ENCODE measurements around the gene B9D1. TPM values are rescaled to one million over a fixed set of nuclear protein-coding genes. Genes with fewer than 3 reads are reported as not detected.

B9D1 gene
- total and polyA plus RNA-seq, 2 of the 13 experiments (the other 11 are each of a cell fraction or from before 2014, with no cell fraction given): 27.7 to 31.1 TPM

DNA sequence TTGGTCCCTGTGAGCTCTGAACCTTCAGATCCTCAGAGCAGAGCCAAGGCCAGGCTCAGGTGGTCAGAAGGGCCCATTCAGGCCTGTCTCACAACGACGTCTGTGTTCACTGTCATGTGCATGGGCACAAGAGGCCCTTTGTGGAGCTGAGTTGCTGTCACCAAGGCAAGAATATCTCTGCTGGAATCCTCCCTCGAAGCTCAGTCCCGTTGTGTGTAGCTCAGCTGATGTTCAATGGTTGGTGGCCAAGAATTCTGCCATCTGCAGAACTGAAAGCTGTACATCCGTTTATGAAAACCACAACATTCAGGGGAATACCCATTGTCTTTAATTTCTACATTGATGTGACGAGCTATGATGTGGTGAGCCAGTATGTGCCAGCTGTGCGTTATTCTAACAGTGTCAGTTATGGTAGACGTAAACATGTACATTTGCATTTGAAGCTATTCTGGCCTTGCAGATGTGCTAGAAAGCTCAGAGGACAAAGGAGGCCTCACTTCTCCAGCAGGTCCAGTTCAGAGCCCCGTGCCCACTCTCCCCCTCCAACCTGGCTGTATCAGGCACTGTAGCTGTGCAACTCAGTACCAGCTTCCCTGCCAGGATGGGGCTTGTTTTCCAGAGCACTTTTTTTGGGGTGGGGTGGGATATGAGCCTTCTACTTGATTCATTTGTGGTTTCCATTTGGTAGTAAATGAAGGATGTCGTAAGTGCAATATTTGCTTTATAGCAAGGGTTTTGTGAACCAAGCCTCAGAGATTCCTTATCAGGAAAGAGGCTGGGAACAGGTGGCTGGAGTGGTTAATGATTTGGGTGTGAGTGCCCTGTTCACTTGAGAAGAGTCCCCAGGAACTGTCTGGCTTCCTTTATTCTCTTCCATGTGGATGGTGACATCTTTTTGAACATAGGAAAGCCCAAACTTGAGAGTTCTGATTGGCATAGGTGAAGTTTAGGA, 56.1 kb downstream of the B9D1 start:
- no peak overlapping the region for H3K4me3 ChIP-seq (replicated peaks in 1 of 3; ENCODE audit: insufficient read depth in 1 of 3, low read depth in 2 of 3, low read length in 3 of 3)
- peak; percentile 67 for DNase-seq (ENCODE audit: low spot score)
- no peaks in the 10 kb centered on the region for H4K20me1 ChIP-seq (ENCODE audit: insufficient read depth, low read length)
- H3K9ac ChIP-seq (ENCODE audit: insufficient read depth, low read depth, low read length): no peak overlapping the region
- H3K4me1 ChIP-seq (ENCODE audit: insufficient read depth, low read length): peaks cover 36% of the 10 kb centered on the region
- POLR2A ChIA-PET: interaction anchor here (1.1 to 1.8 kb wide), 2 partner anchors 11 to 31 kb away, joined by 3 to 11 read pairs; no protein-coding TSS in a partner anchor
- no peaks in the 10 kb centered on the region for H3K27me3 ChIP-seq (ENCODE audit: control insufficient read depth in 1 of 2, insufficient read depth in 2 of 2, low read length in 2 of 2)
- CTCF ChIA-PET (ENCODE audit: low intra/inter-chr PET ratio, low total read pairs): no interaction called here
- H3K36me3 ChIP-seq (replicated peaks in 1 of 2; ENCODE audit: control insufficient read depth in 1 of 2, insufficient read depth in 2 of 2, low read length in 2 of 2): peaks cover 3 to 8% of the 10 kb centered on the region in 2 experiments; a peak in 2 of 5 replicates
- no TSS peak for BruUV-seq (replicated peaks)
- in situ Hi-C loops (cut with HindIII; ENCODE audit: extremely low pct_ligation_motif_present, low pct_unique_long_range_greater_than_20kb) (no loop called here), intact Hi-C loops (cut with micrococcal nuclease; ENCODE audit: unreplicated experiment) (no loop called here)
- H2AFZ ChIP-seq (ENCODE audit: low read length): no peak overlapping the region
- peak; percentile 63 for FAIRE-seq
- H3K4me2 ChIP-seq (ENCODE audit: low read depth, low read length): peak overlapping the region; percentile 41
- no peaks in the 10 kb centered on the region for H3K9me3 ChIP-seq (ENCODE audit: low read length)
- 70% methylated on average over 8 of the region's 10 CpGs for WGBS (ENCODE audit: low lambda C conversion rate)
- H3K27ac ChIP-seq (ENCODE audit: extremely low read length, insufficient read depth, low read length): peak overlapping the region; percentile 23
- peak; percentile 74 for ATAC-seq
- H3K79me2 ChIP-seq (ENCODE audit: insufficient read depth, low read length): no peaks in the 10 kb centered on the region
- TF ChIP-seq, protein P1, sequence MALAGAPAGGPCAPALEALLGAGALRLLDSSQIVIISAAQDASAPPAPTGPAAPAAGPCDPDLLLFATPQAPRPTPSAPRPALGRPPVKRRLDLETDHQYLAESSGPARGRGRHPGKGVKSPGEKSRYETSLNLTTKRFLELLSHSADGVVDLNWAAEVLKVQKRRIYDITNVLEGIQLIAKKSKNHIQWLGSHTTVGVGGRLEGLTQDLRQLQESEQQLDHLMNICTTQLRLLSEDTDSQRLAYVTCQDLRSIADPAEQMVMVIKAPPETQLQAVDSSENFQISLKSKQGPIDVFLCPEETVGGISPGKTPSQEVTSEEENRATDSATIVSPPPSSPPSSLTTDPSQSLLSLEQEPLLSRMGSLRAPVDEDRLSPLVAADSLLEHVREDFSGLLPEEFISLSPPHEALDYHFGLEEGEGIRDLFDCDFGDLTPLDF (CRISPR knock-in tag; IDR thresholded peaks at IDR 0.05): no peak
- TF ChIP-seq RARA (CRISPR knock-in tag; IDR thresholded peaks at IDR 0.05) (no peak), KLF15 (CRISPR knock-in tag; IDR thresholded peaks at IDR 0.05; ENCODE audit: borderline replicate concordance) (no peak), KAT7 (CRISPR knock-in tag; IDR thresholded peaks at IDR 0.05; ENCODE audit: borderline replicate concordance) (no peak), XRCC5 (optimal IDR thresholded peaks at IDR 0.05; ENCODE audit: low read length) (peak; percentile 24), TEAD3 (CRISPR knock-in tag; optimal IDR thresholded peaks at IDR 0.05; ENCODE audit: borderline replicate concordance) (peak; percentile 30), NR1H2 (CRISPR knock-in tag; IDR thresholded peaks at IDR 0.05; ENCODE audit: borderline replicate concordance, low read depth) (no peak), NCOA5 (CRISPR knock-in tag; IDR thresholded peaks at IDR 0.05) (no peak), MBNL3 (CRISPR knock-in tag; conservative IDR thresholded peaks at IDR 0.05) (no peak), MEF2D (CRISPR knock-in tag; IDR thresholded peaks at IDR 0.05) (no peak)
- TF ChIP-seq, protein P2, sequence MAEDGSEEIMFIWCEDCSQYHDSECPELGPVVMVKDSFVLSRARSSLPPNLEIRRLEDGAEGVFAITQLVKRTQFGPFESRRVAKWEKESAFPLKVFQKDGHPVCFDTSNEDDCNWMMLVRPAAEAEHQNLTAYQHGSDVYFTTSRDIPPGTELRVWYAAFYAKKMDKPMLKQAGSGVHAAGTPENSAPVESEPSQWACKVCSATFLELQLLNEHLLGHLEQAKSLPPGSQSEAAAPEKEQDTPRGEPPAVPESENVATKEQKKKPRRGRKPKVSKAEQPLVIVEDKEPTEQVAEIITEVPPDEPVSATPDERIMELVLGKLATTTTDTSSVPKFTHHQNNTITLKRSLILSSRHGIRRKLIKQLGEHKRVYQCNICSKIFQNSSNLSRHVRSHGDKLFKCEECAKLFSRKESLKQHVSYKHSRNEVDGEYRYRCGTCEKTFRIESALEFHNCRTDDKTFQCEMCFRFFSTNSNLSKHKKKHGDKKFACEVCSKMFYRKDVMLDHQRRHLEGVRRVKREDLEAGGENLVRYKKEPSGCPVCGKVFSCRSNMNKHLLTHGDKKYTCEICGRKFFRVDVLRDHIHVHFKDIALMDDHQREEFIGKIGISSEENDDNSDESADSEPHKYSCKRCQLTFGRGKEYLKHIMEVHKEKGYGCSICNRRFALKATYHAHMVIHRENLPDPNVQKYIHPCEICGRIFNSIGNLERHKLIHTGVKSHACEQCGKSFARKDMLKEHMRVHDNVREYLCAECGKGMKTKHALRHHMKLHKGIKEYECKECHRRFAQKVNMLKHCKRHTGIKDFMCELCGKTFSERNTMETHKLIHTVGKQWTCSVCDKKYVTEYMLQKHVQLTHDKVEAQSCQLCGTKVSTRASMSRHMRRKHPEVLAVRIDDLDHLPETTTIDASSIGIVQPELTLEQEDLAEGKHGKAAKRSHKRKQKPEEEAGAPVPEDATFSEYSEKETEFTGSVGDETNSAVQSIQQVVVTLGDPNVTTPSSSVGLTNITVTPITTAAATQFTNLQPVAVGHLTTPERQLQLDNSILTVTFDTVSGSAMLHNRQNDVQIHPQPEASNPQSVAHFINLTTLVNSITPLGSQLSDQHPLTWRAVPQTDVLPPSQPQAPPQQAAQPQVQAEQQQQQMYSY (CRISPR knock-in tag; IDR thresholded peaks at IDR 0.05): no peak
- TF ChIP-seq, protein P3, sequence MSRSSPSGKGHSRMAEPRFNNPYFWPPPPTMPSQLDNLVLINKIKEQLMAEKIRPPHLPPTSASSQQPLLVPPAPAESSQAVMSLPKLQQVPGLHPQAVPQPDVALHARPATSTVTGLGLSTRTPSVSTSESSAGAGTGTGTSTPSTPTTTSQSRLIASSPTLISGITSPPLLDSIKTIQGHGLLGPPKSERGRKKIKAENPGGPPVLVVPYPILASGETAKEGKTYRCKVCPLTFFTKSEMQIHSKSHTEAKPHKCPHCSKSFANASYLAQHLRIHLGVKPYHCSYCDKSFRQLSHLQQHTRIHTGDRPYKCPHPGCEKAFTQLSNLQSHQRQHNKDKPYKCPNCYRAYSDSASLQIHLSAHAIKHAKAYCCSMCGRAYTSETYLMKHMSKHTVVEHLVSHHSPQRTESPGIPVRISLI (CRISPR knock-in tag; IDR thresholded peaks at IDR 0.05; ENCODE audit: borderline replicate concordance): no peak
- TF ChIP-seq, protein P4, sequence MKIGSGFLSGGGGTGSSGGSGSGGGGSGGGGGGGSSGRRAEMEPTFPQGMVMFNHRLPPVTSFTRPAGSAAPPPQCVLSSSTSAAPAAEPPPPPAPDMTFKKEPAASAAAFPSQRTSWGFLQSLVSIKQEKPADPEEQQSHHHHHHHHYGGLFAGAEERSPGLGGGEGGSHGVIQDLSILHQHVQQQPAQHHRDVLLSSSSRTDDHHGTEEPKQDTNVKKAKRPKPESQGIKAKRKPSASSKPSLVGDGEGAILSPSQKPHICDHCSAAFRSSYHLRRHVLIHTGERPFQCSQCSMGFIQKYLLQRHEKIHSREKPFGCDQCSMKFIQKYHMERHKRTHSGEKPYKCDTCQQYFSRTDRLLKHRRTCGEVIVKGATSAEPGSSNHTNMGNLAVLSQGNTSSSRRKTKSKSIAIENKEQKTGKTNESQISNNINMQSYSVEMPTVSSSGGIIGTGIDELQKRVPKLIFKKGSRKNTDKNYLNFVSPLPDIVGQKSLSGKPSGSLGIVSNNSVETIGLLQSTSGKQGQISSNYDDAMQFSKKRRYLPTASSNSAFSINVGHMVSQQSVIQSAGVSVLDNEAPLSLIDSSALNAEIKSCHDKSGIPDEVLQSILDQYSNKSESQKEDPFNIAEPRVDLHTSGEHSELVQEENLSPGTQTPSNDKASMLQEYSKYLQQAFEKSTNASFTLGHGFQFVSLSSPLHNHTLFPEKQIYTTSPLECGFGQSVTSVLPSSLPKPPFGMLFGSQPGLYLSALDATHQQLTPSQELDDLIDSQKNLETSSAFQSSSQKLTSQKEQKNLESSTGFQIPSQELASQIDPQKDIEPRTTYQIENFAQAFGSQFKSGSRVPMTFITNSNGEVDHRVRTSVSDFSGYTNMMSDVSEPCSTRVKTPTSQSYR (CRISPR knock-in tag; IDR thresholded peaks at IDR 0.05; ENCODE audit: borderline replicate concordance): 0 out of 2 replicates have a peak, but pooled peaks have one; percentile 19
